Endodermal cell (in vitro differentiated cells): ENCODE measurements around the gene QRFPR. TPM values are rescaled to one million over a fixed set of nuclear protein-coding genes. Genes with fewer than 3 reads are reported as not detected.

Experiments used
- DNase-seq: peaks from one replicate; pipeline ENCODE4 v3.0.0-alpha.2; 2017
- H3K27ac ChIP-seq: 2 replicates; pipeline ENCODE4 v1.5.1; 2013; ENCODE audit warnings: mild to moderate bottlenecking, low read depth, low read length, moderate library complexity
- H3K27me3 ChIP-seq: 2 replicates; pipeline ENCODE4 v1.6.1; 2013; ENCODE audit warnings: mild to moderate bottlenecking, low read length, moderate library complexity; ENCODE audit not compliant: insufficient read depth, control insufficient read depth, poor library complexity, severe bottlenecking
- H3K36me3 ChIP-seq: 2 replicates; pipeline ENCODE4 v1.7.0; 2013; ENCODE audit warnings: mild to moderate bottlenecking, low read length, moderate library complexity; ENCODE audit not compliant: control insufficient read depth, insufficient read depth
- H3K4me1 ChIP-seq: one replicate; pipeline ENCODE4 v1.7.0; 2013; ENCODE audit warnings: low read length; ENCODE audit not compliant: control insufficient read depth, insufficient read depth
- H3K4me3 ChIP-seq: 2 replicates; pipeline ENCODE4 v1.5.1; 2013; ENCODE audit warnings: mild to moderate bottlenecking, low read length, moderate library complexity
- H3K9ac ChIP-seq: 2 replicates; pipeline ENCODE4 v1.6.1; 2013; ENCODE audit warnings: mild to moderate bottlenecking, low read length, moderate library complexity; ENCODE audit not compliant: poor library complexity, severe bottlenecking; ENCODE audit errors: extremely low read depth
- H3K9me3 ChIP-seq: 2 replicates; pipeline ENCODE4 v1.6.1; 2013; ENCODE audit warnings: mild to moderate bottlenecking, low read length, moderate library complexity; ENCODE audit not compliant: control insufficient read depth
- H3K27ac Mint-ChIP-seq: 2 replicates; pipeline ENCODE4 v1.8.0; 2020; ENCODE audit warnings: mixed read lengths
- H3K27me3 Mint-ChIP-seq: 2 replicates; pipeline ENCODE4 v1.8.0; 2021; ENCODE audit warnings: mild to moderate bottlenecking, mixed read lengths; ENCODE audit not compliant: insufficient read depth
- H3K36me3 Mint-ChIP-seq: 2 replicates; pipeline ENCODE4 v1.8.0; 2020; ENCODE audit warnings: low read depth, mixed read lengths
- H3K4me1 Mint-ChIP-seq: 2 replicates; pipeline ENCODE4 v1.8.0; 2020; ENCODE audit warnings: mixed read lengths
- H3K4me3 Mint-ChIP-seq: 2 replicates; pipeline ENCODE4 v1.8.0; 2020; ENCODE audit warnings: mild to moderate bottlenecking, moderate library complexity, mixed read lengths
- H3K9me3 Mint-ChIP-seq: 2 replicates; pipeline ENCODE4 v1.8.0; 2020; ENCODE audit warnings: mild to moderate bottlenecking, mixed read lengths
- CTCF ChIP-seq: fragments of 200-600 bp; sonication (generic); conservative IDR thresholded peaks from 2 replicates; pipeline ENCODE4 v1.5.0; 2021; ENCODE audit warnings: antibody characterized with exemption, mild to moderate bottlenecking
- WGBS, 2 experiments: methylation state at CpG; one replicate each; pipeline versions ENCODE4 v1.1.5 to v1.1.7; 2013; ENCODE audit warnings: missing lambda C conversion rate in 2 of 2, mixed read lengths in 1 of 2; ENCODE audit not compliant: insufficient coverage in 1 of 2, insufficient read length in 1 of 2; 5-methylcytosine and 5-hydroxymethylcytosine counted together
- total RNA-seq, 2 donors: library from RNA; stranded (reverse); fragmentation: NEBNext Ultra II Directional in 1 of 2; extraction: Animal tissue kit (Norgen Biotek cat#: 25700) in 1 of 2; gene quantifications; 2 replicates in 1 of 2; 3 replicates in 1 of 2; pipeline ENCODE4 v1.2.1, GENCODE V29; 2021

Gene QRFPR
- total RNA-seq, 2 donors from 2014 or later: 0.22 TPM; not detected in 1

- DNase-seq: no peak
These were observed 54.2 kb downstream of the QRFPR start for GRCh38 chr4:121326597-121326996.

DNA sequence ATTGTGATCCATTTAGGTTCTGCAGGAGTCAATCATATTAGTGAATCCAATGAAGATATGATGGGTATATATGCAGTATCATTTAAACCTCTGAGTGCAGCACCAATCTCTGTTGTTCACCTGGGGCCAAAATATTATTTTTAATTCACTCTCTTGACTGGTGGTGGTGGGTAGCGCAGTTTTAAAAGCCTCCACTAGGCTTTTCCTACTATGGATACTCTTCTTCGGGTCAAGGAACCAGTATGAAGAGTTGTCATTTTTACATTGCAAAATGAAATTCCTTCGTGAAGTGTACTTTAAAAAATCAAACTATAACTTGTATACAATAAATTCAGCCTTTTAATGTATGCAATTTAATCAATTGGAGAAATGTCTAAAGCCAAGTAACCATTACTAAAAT lies 56.5 kb downstream of the QRFPR start:
- Histone ChIP-seq H3K36me3 (no peaks in the 10 kb centered on the region), H3K27ac (no peak overlapping the region), H3K27me3 (no peaks in the 10 kb centered on the region), H3K9ac (no peak overlapping the region), H3K9me3 (no peaks in the 10 kb centered on the region), H3K4me3 (no peak overlapping the region), H3K4me1 (no peaks in the 10 kb centered on the region)
- Mint-ChIP-seq H3K4me3 (no peak overlapping the region), H3K27me3 (no peaks in the 10 kb centered on the region), H3K9me3 (no peaks in the 10 kb centered on the region), H3K4me1 (no peaks in the 10 kb centered on the region), H3K27ac (no peak overlapping the region), H3K36me3 (no peaks in the 10 kb centered on the region)
- DNase-seq: no peak
- 100% methylated on average over 3 of the region's 3 CpGs; no CpG with 5 or more reads in 1 of the 2 experiments for WGBS, 2 experiments
- TF ChIP-seq CTCF: peak; percentile 65

More at GRCh38 chr4:121326597-121326996, 54.2 kb downstream of the QRFPR start:
- Mint-ChIP-seq H3K27ac (no peak overlapping the region), H3K4me3 (no peak overlapping the region), H3K27me3 (no peaks in the 10 kb centered on the region), H3K9me3 (no peaks in the 10 kb centered on the region), H3K36me3 (no peaks in the 10 kb centered on the region), H3K4me1 (no peaks in the 10 kb centered on the region)
- Histone ChIP-seq H3K36me3 (no peaks in the 10 kb centered on the region), H3K27ac (peak overlapping the region; percentile 57), H3K27me3 (no peaks in the 10 kb centered on the region), H3K9me3 (no peaks in the 10 kb centered on the region), H3K4me1 (no peaks in the 10 kb centered on the region), H3K9ac (no peak overlapping the region), H3K4me3 (no peak overlapping the region)
- no peak for TF ChIP-seq CTCF
- WGBS, 2 experiments: 59 to 75% methylated on average over 1 of the region's 1 CpG

GRCh38 chr4:121321466-121321865 lies 59.4 kb downstream of the QRFPR start:
- Mint-ChIP-seq H3K27me3 (no peaks in the 10 kb centered on the region), H3K27ac (no peak overlapping the region), H3K36me3 (no peaks in the 10 kb centered on the region), H3K9me3 (no peaks in the 10 kb centered on the region), H3K4me1 (no peaks in the 10 kb centered on the region), H3K4me3 (no peak overlapping the region)
- no peak overlapping the region for H3K9ac ChIP-seq
- 71 to 93% methylated on average over 1 to 2 of the region's 3 CpGs for WGBS, 2 experiments
- DNase-seq: no peak
- no peak overlapping the region for H3K27ac ChIP-seq
- no peak for TF ChIP-seq CTCF
- H3K36me3 ChIP-seq: no peaks in the 10 kb centered on the region
- H3K9me3 ChIP-seq: peaks cover 5% of the 10 kb centered on the region
- no peak overlapping the region for H3K4me3 ChIP-seq
- H3K4me1 ChIP-seq: no peaks in the 10 kb centered on the region
- no peaks in the 10 kb centered on the region for H3K27me3 ChIP-seq
